ENCODE measurements around the gene TMEM164.
A peak's percentile ranks its signal among the peaks of the same experiment; 100 is the strongest.

TMEM164 gene

DNA sequence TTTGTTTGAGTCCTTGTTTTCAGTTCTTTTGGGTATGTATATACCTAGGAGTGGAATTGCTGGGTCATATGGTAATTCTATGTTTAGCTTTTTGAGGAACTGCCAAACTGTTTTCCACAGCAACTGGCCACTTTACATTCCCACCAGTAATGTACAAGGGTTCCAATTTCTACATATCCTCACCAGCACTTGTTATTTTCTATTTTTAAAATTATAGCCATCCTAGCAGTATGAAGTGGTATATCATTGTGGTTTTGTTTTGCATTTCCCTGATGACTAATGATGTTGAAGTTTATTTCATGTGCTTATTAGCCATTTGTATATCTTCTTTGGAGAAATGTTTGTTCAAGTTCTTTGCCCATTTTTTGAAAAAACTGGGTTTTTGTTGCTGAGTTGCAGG lies 39.6 kb downstream of the TMEM164 start:
- no peak for DNase-seq

GRCh38 chrX:110043506-110043905 lies 40.6 kb downstream of the TMEM164 start:
- no peak for DNase-seq

DNA sequence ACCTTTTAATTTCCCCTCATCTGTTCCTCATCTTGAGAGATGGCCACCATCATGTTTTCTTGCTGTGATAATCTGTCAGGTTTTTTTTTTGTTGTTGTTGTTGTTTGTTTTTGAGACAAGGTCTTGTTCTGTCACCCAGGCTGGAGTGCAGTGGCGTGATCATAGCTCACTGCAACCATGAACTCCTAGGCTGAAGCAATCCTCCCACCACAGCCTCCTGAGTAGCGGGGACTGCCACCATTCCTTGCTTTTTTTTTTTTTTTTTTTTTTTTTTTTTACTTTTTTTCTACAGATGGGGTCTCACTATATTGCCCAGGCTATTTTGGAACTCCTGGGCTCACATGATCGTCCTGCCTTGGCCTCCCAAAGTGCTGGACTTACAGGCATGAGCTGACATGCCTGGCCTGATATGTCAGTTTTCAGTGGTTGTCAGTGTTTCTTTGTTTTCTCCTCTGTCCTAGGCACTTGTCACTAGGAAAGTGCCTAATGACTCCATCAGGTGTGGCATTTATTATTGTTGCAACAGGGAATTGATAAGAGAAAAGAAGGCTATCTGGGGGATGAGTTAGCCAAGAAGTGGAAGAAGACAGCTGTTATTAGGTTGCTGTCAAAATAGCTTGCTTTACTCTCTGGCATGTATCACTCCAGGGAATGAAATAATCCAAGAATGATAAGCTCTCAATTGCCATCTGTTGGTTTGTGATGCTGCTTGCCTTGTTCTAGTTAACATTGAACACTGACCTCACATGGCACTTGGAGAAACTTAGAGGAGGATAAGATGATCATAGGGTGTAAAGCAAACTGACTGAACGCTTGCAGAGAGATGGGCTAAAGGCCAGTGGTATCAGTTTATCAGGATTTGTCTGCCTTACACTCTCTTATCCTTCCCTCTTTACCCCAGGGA lies 41.7 kb downstream of the TMEM164 start:
- DNase-seq, result no peak

- DNase-seq, result no peak
These were observed 42.5 kb downstream of the TMEM164 start for GRCh38 chrX:110045421-110045820.

GRCh38 chrX:110046001-110046400 lies 43.1 kb downstream of the TMEM164 start:
- DNase-seq, result no peak

DNA sequence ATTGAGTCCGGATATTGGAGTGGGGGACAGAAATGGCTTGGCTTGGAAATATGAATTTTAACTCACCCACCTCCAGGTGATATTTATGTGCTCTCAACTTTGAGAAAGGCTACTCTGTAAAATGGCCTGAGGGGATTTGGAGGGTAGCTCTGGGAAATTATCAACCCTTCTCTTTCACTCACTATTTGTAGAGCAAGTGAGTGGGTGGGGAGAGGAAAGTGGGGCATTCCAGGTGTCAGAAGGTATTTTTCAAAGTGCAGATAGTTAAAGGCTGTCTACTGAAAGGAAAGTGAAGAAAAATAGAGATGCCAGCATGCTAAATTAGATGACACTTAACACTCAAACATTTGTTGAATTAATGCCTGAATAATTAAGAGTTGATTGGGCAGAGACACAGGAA lies 44.1 kb downstream of the TMEM164 start:
- no peak for DNase-seq

DNA sequence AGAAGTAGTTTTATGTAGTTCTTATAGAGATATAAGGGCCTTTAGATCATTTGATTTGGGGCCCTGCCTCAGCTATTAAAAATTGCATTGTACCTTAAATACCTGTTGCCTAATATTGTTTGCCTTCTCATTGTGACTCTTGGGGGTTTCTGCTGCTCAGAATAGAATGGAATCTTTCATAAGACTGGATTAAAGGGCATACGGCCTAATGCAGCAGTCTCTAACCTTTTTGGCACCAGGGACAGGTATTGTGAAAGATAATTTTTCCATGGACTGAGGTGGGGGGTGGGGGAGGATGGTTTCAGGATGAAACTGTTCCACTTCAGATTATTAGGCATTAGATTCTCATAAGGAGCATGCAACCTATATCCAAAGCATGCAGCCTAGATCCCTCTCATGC lies 46.2 kb downstream of the TMEM164 start:
- DNase-seq, result no peak

GRCh38 chrX:110050386-110050785 lies 47.5 kb downstream of the TMEM164 start:
- DNase-seq, result no peak

- DNase-seq, result no peak
These were observed 48.0 kb downstream of the TMEM164 start for GRCh38 chrX:110050901-110051300.

GRCh38 chrX:110051559-110051958 lies 48.6 kb downstream of the TMEM164 start:
- no peak for DNase-seq

DNA sequence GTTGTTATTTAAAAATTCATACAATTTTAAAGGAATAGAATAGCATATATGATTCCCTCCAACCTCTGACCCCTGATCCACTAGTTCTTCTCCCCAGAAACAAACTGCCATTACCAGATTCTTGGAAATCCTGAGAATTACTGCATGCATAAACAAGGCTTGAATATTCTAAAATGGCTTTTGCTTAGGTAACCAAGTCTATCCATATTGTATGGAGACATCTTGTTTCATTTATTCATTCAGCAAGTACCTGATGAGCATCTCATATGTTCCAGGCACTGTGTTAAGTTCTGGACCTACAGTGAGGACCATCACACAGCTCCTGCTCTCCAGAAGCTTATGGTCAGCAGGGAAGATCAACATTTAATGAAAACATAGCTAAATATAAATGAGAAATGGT lies 49.4 kb downstream of the TMEM164 start:
- DNase-seq, result no peak

DNA sequence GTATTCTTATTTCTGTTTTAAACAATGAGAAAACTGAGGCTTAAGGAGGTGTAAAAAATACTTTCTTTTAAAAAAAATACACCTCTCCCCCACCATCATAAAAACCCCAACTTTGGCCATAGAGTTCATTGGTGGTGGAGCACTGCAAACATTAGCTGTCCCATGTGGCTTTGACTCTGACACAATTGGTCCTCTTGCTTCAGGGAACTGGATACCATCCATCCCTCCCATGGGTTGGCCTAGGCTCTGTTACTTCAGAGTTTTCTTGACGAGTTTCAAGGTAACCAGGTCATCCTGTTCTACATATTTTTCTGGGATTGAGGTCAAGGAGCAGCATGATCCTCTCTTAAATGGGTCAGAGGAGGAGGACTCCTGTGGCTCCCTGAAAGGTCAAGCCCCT lies 50.5 kb downstream of the TMEM164 start:
- DNase-seq, result no peak

DNA sequence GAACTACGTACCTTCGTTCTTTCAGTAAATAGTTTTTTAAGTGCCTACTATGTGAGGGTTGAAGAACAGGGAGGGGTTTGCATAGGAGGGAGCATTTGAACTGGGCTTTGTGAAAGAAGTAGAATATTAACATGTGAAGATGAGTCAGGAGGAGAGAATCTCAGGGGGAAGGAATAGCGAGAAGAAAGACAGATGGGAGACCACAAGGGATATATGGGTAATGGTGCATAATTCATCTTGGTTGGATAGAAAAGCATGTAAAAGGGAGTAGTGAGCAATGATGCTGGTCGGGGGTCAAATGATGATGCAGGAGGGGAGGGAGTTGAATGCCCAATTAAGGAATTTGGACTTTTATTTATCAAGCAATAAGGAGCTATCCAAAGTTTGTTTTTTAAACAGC lies 52.7 kb downstream of the TMEM164 start:
- DNase-seq, result peak; percentile 15

DNA sequence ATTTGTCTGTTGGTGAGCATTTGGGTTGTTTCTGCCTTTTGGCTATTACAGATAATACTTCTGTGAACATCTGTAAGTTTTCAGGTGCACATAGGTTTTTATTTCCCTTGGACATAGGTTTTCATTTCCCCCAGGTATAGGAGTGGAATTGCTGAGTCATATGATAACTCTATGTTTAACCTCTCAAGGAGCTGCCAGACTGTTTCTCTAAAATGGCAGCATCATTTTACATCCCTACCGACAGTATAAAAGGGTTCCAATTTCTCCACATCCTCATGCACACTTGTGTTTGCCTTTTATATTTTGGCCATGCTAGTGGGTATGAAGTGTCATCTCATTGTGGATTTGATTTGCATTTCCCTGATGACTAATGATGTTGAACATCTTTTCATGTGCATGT lies 53.5 kb downstream of the TMEM164 start:
- DNase-seq, result no peak

DNA sequence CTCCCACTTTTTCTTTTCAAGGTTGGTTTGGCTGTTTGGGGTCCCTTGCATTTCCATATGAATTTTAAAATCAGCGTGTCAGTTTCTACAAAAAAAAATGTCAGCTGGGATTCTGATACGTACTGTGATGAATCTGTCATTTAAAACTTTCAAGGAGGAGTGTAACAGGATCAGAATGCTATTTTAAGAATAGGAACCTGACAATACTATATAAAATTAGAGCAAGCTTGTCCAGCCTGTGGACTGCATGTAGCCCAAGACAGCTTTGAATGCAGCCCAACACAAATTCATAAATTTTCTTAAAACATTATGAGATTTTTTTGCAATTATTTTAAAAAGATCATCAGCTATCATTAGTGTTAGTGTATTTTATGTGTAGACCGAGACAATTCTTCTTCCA lies 56.5 kb downstream of the TMEM164 start:
- DNase-seq, result no peak

- DNase-seq, result no peak
These were observed 57.4 kb downstream of the TMEM164 start for GRCh38 chrX:110060317-110060716.

DNA sequence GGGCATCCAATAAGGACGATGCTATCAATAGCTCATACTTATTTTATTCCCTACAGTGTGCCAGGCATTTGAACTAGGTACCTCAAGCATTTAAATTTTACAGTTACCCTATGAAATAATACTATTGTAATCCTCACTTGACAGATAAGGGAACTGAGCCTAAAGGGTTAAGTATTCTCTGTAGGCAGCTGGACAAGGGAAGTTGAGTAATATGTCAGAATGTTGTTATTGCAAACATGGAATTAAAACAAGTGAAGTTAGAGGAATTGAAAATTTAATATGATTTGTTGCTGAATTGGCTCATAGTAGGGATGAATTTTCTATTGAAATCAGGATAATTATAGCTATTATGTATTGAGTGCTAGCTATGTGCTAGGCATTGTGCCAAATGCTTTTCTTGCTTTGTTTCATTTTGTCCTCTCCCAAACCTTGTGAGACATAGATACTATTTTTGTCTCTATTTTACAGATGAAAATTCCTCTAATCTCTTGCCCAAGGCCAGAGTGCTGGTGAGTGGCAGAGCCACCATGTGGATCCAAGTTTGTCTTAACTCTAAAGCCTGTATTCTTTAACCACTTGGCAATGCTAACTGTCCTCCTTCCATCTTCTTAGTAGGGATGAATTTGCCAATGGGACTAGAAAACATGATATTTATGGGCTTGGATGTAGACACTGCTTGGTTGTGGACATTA lies 58.1 kb downstream of the TMEM164 start:
- DNase-seq, result no peak

- no peak for DNase-seq
These were observed 60.0 kb downstream of the TMEM164 start for GRCh38 chrX:110062919-110063318.

- no peak for DNase-seq
These were observed 63.7 kb downstream of the TMEM164 start for GRCh38 chrX:110066488-110067225.

GRCh38 chrX:110070970-110071369 lies 68.1 kb downstream of the TMEM164 start:
- no peak for DNase-seq

DNA sequence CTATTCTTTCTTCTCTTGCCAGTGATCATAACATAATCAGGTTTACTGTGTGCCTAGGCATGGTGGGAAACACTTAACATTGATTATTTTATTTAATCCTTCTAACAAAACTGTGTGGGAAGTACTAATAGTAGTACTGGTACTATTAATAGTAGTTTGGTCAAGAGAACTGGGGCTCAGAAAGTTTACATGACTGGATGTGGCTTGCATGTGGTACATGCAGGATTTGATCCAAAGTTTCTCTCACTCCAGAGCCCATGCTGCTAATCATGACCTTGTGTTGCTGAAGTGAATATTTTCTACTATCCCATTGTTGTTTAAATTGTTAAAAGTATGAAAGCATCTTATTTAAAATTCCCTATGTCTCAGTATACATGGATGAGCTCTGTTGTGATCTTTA lies 78.4 kb downstream of the TMEM164 start:
- DNase-seq, result no peak

GRCh38 chrX:110081740-110082139 lies 78.8 kb downstream of the TMEM164 start:
- DNase-seq, result no peak

GRCh38 chrX:110082161-110082560 lies 79.2 kb downstream of the TMEM164 start:
- no peak for DNase-seq

Data from kidney glomerular epithelial cell (primary cell).